NCI-H1417 (cell line): ENCODE measurements around the gene NFIC.
A peak's percentile ranks its signal among the peaks of the same experiment; 100 is the strongest.

ENCODE experiments used
- DNase-seq, 3 experiments: peaks; one replicate each; lab custom pipeline; 2025; lab: John Stamatoyannopoulos, UW

Gene NFIC

GRCh38 chr19:3508771-3509535 lies 142.6 kb downstream of the NFIC start:
- DNase-seq, result no peak

DNA sequence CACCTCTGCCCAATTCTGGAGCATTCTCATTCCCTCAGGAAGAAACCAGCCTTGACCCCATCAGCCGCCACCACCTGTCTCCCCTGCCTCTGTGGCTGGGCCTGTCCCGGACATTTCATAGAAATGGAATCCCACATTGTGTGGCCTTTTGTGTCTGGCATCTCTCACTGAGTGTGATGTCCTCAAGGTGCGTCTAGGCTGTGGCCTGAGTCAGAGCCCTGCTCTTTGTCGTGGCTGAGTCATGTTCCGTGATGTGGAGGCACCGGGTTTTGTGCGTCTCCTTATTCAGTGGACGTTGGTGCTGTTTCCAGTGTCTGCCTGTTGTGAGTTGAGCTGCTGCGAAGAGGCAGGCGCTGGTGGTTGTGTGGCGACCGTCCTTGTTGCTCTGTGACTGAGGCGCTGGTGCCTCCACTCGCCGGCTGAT lies 143.2 kb downstream of the NFIC start:
- no peak for DNase-seq

- no peak for DNase-seq
Observed at GRCh38 chr19:3510727-3511126, 144.3 kb downstream of the NFIC start.

DNA sequence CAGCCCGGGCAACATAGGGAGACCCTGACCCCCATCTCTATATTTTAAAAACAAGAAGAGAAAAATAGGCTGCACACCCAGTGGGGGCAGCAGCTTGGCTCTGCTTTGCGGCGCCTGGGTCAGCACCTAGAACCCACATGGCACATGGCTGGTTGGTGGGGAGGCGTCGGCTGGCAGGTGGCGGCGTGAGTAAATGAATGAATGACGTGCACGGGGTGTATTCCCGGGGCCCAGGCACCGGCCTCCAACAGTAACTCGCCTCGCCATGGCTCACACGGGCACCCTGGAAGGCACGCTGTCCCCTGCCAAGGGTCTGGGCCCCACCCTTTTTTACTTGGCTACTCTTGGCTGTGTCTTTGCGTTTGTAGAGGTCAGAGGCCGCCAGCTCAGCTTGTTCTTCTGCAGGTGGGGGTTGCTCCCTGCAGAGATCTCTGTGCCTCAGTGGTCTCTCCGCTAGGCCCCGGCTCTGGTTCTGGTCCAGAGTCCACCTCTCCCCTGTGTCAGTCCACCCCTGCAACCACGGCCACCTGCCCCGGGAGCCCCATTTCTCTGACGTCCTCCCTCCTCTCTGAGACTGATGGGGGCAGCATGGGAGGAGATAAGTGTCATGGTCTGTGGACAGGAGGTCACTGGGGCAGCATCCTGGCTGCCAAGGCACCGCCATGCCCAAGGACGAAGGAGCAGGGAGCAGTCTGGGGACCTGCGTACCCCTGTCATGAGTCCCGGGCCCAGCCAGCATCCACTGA lies 145.3 kb downstream of the NFIC start:
- no peak for DNase-seq

DNA sequence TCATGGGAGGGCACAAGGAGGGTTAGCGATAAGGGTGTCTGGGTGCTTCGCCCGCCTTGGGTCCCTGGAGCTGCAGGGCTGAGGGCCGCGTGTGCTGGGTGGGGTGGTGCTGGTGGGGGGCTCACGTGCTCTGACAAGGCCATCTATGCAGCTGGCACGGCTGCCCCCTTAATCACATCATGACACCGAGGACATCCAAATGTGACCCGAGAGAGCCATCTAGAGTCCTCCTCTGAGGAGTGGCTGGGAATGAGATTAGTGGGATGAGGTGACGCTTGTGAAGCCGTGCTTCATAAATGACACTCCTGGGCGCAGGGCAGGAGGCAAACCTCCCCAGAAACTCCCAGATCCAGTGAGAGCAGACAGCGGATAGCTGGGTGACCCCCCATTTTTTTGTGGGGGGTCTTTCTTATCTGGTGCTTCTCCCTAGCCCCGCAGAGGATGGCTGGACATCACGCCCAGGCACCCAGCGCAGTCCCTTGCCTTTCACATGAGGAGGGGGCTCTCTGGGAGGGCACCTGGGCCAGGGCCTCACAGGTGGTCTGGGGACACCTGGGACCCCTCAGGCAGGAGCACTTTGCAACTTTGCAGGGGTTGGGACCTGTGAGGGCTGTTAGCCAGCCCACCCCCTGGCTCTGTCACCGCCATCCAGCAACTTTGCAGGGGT lies 146.3 kb downstream of the NFIC start:
- no peak for DNase-seq

DNA sequence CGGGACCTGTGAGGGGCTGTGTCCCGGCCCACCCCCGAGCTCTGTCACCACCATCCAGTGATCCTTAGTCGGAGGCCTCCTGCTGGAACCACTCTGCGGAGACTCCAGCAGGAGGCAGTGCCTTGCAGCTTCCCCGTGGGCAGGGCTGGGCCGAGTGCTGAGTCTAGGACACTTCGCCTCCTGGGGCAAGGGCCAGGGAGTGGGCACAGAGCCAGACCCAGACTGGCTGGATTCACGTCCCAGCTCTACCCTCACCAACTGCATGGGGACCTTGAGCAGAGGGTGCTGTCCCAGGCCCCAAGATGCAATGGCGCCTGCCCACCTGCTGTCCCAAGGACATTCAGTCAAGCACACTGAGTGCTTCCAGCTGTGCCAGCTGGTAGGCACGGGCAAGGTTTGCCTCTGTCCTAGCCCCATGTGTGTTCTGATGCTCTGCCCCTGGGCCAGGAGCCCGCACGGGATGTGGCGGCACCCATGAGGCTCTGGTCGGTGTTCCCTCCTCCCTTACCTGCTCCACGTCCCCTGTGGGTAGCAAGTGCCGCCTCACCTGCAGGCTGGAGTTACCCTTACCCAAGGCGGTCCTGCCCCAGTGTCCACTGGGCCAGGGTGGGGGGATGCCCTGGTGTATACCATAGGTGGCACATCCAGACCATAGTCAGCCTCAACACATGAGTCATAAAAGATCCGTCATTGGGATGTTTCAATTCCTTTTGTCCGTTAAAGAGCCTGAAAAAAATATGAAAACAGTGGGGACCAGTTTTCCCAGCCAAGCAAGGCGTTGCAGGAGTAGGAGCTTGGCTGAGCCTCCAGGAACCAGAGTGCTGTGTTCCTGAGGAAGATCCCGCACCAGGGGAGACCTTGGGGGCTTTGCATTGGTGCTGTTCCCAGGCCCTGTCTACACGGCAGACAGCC lies 147.1 kb downstream of the NFIC start:
- DNase-seq, result no peak

- DNase-seq, result no peak
Observed at GRCh38 chr19:3514930-3515329, 148.5 kb downstream of the NFIC start.

- DNase-seq, result no peak
Observed at GRCh38 chr19:3515891-3516422, 149.6 kb downstream of the NFIC start.

- peak; percentile 23 to 96 (median 82) for DNase-seq
Observed at GRCh38 chr19:3516675-3517207, 150.4 kb downstream of the NFIC start.

DNA sequence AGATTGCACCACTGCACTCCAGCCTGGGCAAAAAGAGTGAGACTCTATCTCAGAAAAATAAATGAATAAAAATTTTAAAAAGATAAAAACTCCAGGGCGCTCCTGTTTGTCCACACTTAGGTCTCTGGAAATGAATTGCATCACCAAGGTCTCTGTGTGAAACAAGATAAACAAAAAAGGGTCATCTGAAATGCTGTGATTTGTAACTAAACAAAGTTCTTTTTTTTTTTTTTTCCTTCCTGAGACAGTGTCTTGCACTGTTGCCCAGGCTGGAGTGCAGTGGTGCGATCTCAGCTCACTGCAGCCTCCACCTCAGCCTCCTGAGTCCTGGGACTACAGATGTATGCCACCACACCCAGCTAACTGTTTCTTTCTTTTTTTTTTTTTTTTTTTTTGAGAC lies 151.3 kb downstream of the NFIC start:
- no peak for DNase-seq

- no peak for DNase-seq
Observed at GRCh38 chr19:3518255-3518654, 151.9 kb downstream of the NFIC start.

DNA sequence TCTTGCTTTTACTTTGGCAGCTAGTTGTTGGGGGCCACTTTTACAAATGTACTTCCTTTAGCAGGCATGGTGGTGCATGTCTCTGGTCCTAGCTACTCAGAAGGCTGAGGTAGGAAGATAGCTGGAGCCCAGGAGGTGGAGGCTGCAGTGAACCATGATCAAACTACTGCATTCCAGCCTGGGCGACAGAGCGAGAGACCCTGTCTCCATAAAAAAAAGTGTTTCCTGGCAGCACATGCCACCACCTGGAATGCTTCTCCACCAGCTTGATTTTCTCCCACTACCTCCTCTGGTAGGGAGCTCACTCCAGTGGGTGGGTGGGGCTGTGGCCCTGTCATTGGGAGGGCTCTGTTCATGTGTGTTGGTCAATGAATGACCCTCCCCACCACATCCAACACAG lies 152.3 kb downstream of the NFIC start:
- no peak for DNase-seq
